Stimulated activated CD8-positive, alpha-beta memory T cell treated with anti-CD3 and anti-CD28 coated beads, Interleukin-12 subunit alpha, Interleukin-12 subunit beta, amount 100 ng/mL, for 4 hours (primary cell): ENCODE results near the gene CITED4.

Experiments used
- DNase-seq: peaks from one replicate; pipeline ENCODE4 v3.0.0-alpha.2; 2020; ENCODE audit warnings: low read depth

The CITED4 gene

GRCh38 chr1:40833979-40834378 is 28.2 kb downstream of the CITED4 start:
- DNase-seq, result no peak

GRCh38 chr1:40831001-40831732 is 31.0 kb downstream of the CITED4 start:
- DNase-seq, result no peak

- DNase-seq, result no peak
Measured at GRCh38 chr1:40830419-40830943, 31.7 kb downstream of the CITED4 start.

- no peak for DNase-seq
Measured at GRCh38 chr1:40829631-40830245, 32.4 kb downstream of the CITED4 start.

- DNase-seq, result no peak
Measured at GRCh38 chr1:40825996-40826395, 36.2 kb downstream of the CITED4 start.

- no peak for DNase-seq
Measured at GRCh38 chr1:40825435-40825788, 36.8 kb downstream of the CITED4 start.

GRCh38 chr1:40824591-40825434 is 37.4 kb downstream of the CITED4 start:
- no peak for DNase-seq

- DNase-seq, result no peak
Measured at GRCh38 chr1:40823983-40824382, 38.2 kb downstream of the CITED4 start.

GRCh38 chr1:40823345-40823744 is 38.8 kb downstream of the CITED4 start:
- DNase-seq, result no peak

- DNase-seq, result no peak
Measured at GRCh38 chr1:40822890-40823289, 39.3 kb downstream of the CITED4 start.

GRCh38 chr1:40820911-40821693 is 41.1 kb downstream of the CITED4 start:
- no peak for DNase-seq

GRCh38 chr1:40820251-40820797 is 41.8 kb downstream of the CITED4 start:
- DNase-seq, result no peak

- DNase-seq, result no peak
Measured at GRCh38 chr1:40819101-40819500, 43.1 kb downstream of the CITED4 start.

- peak; percentile 66 for DNase-seq
Measured at GRCh38 chr1:40818264-40818961, 43.8 kb downstream of the CITED4 start.

- no peak for DNase-seq
Measured at GRCh38 chr1:40817791-40818263, 44.3 kb downstream of the CITED4 start.

GRCh38 chr1:40815420-40815819 is 46.7 kb downstream of the CITED4 start:
- DNase-seq, result no peak
